Measurements from ENCODE around the gene LMTK2.

LMTK2 gene

DNA sequence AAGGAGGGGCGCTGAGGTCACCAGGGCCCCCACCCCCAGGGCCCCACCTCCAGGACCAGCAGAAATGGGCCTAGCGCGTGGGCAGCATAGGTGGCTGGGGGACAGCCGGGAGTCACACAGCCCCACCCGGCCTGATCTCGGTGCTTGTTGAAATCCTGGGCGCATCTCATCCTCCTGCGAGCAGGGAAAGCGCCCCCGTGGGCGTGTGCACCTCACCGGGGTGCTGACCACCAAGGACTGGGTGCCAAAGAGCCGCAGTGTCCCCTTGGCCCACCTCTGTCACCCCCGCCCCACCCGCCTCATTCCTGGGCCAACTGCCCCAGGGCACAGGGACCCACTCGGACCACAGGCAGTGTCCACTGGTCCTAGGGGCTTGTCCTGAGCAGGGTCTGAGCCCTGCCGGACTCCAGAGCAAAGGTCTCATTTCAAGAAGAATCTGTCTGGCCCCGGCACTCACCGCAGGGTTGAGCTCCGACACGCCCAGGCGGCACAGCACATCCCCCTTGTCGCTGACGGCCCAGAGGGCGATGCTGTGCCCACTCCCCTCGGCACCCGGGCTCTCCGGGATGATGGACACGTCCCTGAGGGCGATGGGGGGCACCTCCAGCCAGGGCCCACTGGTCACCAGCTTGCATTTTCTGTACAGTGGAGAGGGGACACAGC lies 116.0 kb downstream of the LMTK2 start:
- DNase-seq = no peak

DNA sequence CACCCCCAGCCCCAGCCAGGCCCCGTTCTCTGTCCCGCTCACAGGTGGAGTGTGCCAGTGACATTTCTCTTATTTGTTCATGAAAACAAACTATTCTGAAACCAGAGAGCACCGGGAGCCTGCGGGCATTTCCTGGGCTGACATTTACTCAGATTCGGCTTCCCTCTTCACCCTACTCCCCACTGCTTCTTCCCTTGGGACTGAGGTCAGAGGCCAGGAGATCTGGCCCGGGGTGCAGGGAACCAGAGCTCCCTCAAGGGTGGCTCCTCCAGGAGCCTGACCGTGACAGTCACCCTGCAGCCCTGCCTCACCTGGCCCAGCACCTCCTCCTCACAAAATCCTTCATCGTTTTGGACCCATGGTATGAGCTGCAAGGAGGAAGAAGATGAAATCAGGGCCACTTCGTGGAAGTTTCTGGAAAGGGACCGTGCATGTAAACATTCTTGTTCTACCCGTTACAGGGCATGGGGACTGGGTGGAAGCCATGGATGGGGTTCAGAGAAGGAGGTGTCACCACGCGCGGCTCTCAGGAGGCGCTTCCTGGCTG lies 116.8 kb downstream of the LMTK2 start:
- DNase-seq = no peak

DNA sequence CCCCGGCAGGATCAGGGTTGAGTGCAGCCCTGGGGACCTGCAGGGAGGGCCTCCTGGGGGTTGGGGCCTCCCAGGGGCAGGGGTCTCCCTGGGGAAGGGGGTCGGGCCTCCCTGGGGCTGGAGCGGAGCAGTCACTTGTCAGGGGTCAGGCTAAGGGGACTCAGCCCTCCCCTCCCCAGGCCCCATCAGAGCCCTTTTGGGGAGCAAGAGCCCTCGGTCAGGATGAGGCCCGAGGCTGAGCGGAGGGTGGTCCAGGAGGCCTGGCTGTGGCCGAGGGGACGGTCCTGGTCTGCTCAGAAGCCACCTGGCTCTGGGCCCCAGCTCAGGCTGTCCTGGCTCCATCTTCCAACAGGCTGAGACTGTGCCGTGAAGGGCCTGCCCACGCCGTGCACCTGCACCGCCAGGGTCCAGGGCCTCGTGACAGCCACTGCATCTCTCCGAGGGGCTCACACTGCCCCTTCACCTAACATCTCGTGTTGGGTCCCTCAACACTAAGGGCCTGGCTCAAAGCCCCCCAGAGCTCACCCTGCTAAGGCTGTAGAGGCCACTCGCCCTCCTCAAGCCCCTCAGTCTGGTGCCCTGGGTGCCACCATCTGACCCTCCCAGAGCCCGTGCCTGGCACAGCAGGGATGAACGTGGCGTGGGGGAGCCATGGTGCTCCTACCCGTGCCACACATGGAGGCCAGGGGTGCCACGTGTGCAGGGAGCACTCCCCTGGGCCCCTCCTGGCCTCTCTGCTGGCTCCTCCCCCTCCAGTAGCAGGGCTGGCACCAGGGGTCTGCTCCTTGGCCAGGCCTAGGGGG lies 117.4 kb downstream of the LMTK2 start:
- DNase-seq = no peak

DNA sequence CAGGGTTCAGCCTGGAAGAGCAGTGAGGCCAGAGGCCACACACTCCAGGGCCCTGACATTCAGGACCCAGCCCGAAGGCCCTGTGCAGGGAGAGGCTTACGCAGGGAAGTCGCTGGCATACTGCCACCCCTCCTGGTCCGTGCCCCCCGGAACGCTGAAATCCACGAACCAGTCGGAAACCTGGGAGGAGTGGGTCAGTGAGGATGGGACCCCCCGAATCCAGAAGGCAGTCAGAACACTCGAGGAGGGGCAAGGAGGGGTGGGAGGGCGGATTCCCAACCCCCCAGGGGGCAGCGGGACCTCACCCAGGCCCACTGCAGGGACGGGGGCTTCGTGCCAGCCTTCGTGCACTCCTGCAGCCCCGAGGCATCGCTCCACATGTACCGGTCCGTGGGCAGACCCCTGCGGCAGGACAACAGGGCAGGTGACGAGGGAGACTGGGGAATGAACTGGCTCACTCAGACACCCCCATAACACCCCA lies 118.1 kb downstream of the LMTK2 start:
- no peak for DNase-seq

DNA sequence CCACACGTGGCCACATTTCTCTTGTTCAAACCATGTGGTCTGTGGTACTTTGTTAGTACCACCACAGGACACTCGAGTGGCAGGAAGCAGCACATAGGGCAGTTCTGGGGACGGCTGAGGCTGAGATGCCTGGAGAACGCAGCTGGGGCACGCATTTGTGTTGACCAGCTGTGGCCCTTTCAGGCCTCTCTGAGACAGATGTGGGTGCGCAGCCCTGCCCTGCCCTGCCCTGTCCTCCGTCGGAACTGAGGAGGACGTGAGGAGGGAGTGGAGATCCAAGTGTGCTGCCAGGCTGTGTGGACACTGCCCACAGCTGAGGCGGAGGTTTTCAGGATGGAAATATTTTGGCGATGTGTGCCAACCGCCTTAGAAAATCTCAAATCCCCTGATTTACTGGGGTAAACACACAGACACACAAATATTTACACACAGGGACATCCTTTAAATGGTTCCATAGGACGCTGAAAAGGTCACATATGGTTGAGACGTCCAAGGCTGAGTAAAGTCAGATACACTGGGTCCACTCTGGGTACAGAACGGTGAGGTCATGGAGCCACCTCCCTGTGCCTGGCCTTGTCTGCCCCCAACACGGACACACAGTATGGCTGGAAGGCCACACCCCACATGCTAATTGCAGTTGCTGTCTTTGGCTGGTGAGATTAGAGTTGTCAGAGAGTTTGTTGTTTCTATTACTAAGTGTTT lies 119.4 kb downstream of the LMTK2 start:
- DNase-seq = no peak

DNA sequence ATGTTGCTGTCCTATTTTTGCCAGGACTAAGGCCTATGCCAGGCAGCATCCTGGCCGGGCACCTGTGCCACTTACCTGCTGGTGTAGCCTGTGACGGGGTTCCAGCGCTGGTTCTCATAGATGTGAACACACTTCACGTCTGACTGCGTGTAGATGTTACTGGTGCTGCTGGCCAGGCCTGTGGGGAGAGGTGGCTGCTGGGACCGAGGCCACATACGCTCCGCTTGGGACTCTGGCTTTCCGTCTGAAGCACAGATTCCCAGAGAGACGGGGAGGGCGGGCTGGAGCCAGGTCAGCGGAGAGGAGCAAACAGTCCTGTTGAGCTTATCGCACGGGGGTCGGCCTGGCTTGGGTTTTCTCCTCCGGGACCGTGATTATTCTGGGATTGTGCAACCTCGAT lies 121.3 kb downstream of the LMTK2 start:
- no peak for DNase-seq

DNA sequence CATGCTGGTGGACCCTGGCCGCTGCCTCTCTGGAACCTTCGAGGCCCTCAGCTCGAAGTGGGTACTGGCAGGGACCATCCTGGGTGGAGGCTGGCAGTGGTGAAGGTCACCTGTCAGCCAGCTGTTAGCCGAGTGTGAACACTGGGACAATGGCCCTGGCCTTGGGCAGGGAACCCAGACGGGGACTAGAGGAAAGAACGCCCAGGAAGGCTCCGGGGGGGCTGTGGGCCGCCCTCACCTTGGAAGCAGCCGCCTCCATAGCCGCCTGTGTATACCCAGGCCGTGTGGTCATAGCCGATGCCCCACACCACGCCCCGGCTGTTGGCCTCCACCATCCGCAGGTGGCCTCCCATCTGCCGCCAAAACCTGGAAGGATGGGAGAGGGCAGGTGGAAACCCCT lies 122.1 kb downstream of the LMTK2 start:
- no peak for DNase-seq

DNA sequence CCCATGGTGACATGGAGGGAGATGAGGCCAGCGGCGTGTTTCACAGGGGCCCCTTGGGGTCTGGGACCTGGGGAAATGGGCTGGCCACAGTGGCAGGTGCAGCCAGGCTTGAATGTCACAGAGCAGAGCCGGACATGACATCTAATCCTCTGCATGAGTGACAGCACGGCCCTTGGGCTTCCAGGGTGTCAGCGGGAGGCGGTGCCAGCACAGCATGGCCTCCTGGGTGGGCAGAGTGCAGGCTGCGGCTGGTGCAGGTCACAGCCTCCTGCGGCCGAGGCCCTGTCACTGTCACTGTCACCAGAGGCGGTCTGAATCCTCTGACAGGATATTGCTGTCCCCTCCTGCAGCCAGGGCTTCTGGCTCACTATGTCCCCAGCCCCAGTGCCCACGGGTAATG lies 122.8 kb downstream of the LMTK2 start:
- DNase-seq = no peak

DNA sequence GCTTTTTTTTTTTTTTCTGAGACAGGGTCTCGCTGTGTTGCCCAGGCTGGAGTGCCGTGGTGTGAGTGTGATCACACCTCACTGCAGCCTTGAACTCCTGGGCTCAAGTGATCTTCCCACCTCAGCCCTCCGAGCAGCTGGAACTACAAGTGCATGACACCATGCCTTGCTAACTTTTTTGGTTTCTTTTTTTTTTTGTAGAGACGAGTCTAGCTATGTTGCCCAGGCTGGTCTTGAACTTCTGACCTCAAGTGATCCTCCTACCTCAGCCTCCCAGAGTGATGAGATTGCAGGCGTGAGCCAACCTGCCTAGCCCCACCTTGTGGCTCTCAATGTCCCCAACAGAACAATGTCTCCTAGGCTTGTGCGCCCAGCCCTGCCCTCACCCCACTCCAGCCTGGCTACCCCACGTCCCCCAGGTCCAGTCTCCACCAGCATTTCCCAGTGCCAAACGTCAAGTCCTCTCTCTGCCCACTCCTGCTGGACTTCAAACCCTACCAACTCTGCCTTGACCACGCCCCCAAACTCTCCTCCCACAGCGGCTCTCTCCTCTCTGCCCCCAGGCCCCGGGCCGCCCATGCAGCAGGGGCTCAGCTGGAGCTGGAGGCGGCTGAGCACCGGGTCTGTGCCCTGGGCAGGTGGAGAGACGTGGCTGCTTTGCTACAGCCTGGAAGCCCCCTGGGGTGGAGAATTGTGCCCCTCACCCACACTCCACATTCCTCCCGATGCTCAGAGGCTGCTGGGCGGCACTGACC lies 123.5 kb downstream of the LMTK2 start:
- DNase-seq = no peak

DNA sequence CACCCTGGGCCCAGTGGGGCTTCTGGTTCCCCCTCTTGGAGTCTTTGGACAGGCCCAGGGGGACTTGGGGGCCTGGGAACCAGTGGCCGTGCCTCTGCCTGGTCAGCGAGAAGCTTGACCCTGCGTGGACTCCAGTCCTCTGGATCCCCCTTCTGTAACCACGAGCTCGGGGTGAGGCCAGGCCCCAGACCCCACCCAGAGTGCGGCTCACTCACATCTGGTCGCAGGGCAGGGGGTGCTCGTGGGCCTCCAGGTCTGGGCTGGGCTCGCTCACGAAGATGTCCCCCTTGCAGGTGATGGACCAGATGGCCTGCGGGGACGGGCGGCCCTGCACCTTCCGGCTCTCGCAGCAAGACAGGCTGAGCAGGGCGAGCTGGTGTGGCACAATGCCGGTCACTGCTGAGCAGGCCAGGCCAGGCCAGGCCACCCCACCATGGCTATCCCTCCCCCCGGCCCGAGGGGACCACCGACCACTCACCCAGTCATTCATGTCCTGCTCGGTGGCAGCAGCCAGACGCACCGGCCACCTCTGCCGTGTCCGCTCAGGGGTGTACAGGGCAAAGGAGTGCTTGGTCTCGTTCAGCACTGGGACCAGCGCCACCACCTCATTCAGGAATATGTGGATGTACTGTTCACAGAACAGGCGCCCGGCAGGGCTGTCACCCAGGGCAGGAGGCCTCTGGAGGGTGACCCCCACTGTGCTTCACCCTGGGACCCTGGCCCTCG lies 124.2 kb downstream of the LMTK2 start:
- no peak for DNase-seq

DNA sequence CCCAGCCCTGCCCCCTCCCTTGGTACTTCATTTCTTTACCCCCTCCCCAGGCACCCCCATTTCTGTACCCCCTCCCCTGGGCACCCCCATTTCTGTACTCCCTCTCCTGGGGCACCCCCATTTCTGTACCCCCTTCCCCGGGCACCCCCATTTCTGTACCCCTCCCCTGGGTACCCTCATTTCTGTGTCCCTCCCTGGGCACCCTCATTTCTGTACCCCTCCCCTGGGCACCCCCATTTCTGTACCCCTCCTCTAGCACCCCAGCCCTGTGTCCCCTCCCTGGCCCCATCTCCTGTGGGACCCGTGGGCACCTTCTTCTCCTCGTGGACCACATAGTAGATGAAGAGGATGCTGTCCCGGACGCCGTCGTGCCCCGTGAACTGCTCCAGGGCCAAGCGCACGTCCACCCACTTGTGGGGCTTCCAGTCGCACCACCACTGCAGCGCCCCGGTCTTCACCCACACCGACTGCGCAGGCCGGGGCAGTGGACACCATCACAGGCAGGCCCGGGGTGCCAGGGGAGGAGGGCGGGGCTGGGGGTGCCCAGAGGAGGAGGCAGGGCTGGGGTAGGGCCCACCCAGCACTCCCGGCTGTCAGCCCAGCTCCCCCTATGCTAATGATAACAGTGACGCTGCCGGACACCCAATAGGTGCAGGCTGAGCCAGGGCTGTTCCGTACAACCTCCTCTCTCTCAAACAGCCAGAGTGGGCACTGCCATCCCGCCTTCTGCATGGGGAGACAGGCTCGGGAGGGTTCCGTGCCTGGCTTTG lies 125.0 kb downstream of the LMTK2 start:
- DNase-seq = no peak

DNA sequence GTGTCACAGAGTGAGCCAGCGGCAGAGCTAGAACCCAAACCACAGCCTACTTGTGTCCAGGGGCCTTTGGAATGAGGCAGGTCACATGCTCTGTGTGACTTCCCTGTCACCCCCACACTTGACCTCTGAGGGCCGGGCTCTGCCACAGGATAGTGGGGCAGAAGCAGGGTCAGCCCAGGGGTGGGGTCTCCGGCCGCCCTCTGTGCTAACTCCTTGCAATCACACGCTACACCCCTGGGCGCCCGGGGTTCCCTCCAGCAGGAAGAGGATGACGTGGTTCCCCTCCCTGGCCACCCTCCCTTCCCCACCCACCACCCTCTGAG lies 125.6 kb downstream of the LMTK2 start:
- DNase-seq = no peak

DNA sequence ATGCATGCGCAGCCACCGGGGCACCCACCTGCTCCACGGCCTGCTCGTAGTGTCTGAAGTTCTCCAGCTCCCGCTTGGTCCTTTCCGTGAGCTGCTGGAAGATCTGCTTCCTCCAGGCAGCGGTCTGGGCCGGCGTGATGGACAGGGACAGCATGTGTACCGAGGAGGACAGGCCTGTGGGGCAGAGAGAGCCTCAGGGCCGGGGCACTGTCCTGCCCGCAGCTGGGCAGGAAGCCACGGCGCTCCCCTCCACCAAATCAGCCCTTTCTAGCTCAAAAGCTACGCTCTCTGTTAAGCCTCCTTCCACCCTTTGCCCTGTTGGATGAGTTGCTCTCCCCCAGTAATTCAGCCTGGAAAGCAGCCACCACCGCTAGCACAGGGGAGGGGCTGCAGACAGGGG lies 126.1 kb downstream of the LMTK2 start:
- no peak for DNase-seq

DNA sequence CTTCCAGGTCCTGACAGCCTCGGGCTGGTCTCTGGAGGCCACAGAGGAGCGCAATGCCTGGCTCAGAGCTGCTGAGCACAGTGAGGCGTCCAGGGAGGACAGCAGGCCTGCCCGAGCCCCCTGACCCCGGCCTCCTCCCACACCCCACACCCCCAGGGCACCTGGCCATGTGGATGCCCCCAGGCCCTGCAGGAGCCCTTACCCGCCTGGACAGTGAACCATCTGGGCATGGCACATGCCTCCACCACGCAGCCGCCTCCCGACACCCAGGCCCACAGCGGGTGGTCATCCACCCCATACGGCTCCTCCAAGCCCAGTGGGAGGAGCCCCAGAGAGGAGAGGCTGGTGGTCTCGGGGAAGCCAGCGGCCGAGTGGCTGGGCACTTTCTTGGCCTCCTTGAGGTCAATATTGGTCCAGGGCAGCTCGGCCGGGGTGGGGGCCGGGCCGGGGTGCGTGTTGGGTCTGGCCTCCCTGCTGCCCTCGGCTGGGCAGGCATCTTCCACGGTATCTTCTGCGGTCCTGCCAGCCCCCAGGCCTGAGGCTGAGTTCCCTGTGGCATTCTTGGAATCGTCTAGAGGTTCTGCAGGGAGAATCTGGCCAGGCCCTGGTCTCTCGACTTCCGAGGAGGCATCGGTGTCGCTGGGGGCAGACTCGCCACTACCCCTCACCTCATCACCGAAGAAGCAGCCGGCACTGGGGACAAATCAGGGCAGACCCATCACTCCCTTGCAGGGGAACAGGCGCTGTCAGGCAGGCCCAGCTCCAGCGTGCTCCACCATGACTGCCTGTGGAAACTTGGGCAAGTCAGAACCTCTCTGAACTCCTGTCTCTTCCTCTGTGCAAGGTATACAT lies 126.8 kb downstream of the LMTK2 start:
- DNase-seq = no peak

DNA sequence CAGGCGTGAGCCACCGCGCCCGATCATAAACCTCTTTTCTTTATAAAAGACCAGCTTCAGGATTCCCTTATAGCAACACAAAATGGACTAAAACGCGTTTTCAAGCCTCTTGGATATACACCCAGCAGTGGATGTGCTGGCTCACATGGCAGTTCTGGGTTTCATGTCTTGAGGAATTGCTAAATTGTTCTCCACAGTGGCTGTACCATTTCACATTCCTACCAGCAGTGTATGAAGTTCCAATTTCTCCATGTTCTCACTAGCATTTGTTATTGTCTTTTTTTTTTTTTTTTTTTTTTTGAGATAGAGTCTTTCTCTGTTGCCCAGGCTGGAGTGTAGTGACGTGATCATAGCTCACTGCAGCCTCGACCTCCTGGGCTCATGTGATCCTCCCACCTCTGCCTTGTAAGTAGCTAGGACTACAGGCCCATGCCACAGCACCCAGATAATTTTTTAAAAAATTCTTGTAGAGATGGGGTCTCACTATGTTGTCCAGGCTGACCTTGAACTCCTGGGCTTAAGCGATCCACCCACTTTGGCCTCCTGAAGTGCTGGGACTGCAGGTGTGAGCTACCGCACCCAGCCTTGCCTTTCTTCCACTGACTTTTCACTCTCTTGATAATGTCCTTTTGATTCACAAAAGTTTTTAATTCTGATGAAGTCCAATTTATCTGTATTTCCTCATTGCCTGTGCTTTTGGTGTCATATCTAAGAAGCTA lies 127.9 kb downstream of the LMTK2 start:
- DNase-seq = no peak

DNA sequence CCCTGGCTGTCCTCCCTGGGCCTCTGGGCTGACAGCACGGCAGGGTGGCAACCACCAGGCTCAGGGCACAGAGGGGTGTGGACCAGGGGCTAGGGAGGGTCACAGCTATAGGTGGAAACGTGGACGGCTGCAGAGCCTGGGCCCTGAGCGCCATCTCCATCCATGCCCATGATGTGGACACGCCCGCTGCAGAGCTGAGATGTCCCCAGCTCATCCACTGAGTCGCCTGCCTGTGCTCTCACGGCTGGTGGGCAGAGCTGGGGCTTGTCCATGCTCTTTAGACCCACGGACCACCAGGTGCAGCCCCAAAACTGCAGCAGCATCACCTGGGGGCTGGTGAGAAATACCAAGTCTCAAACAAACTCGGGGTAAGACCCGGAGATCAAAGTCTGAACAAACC lies 129.2 kb downstream of the LMTK2 start:
- no peak for DNase-seq

DNA sequence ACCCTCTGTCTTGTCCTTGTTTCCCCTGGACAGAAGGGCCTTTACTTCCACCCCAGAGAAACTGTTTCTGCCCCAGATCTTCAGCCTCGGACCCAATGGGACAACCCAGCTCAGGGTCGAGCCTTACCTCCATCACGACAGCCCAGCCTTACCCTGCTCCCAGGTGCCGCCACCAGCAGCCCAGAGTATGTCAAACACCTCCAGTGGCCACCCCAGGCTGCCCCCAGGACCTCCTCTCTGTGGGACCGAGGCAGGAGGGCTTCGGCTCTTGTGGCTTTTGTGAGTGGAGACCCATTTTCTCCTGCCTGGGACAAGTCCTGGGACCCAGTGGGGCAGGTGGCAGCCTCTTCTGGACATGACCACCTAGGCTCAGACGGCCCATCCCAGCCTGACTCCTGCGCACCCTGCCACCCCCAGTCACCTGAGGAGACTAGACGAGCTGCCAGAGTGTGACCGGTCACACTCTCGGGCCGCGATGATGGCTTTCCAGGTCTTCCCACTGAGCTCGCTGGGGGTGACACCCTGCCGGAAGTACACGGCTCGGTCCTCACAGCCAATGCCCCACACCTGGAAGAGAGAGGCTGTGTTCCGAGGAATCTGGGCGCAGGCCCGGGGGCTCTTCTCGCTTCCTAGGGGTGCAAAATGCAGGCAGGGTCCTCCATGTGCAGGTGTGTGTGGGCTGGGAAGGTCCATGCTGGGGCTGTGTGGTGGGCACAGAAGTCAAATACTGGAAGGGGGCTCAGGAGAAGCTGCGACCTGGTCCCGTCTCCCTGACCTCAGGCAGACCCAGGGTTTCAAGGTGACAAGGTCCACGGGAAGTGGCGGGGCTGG lies 129.9 kb downstream of the LMTK2 start:
- DNase-seq = no peak

DNA sequence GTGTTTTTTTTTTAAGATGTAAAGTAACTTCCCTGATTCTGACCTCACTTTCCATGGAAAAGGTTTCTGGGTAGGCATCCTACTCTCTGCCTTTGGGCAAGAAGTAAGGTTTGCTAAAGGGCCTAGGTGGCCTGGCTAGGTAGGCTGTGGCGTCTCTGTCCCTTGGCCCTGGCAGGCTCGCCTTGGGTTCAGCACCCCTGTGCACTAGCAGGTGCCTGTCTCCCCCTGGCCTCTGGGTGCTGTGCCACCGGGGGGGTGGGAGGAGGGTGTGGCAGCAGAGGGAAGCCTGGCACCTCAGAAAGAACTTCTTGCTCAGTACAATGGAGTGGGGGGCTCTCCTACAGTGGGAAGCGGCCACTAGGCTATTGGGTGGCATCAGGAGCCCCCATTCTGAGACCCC lies 131.4 kb downstream of the LMTK2 start:
- DNase-seq = no peak

DNA sequence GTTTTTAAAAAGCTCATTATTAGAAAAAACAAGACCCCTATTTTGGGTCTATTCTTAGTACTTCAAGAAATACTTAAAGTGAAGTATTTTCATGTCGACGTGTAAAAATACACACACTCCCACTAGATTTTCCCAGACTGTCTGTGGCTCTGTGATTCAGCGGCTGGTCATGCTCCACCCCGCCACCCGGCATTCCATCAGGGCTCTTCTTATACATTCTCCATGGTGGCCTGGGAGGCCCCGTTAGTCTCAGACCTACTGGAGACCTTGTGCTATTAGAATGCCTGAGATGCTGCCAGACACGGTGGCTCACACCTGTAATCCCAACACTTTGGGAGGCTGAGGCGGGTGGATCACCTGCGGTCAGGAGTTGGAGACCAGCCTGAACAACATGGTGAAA lies 132.3 kb downstream of the LMTK2 start:
- DNase-seq = no peak

Measured in NCI-H446 (cell line).